ENCODE measurements around the gene KCNC3.

- TF ChIP-seq CTCF (conservative IDR thresholded peaks at IDR 0.05; ENCODE audit: low read depth, low read length) = no peak
- TF ChIP-seq USF2 (IDR thresholded peaks at IDR 0.05; ENCODE audit: low read depth, low read length) = no peak
- no peak for TF ChIP-seq BHLHE40 (IDR thresholded peaks at IDR 0.05; ENCODE audit: low read depth, low read length)
Measured at GRCh38 chr19:50290011-50290410, 39.2 kb downstream of the KCNC3 start.

All from IMR-90 (cell line).